DMS53 (cell line): Measurements from ENCODE around the gene SV2A.
"Not testable (repeated sequence)": the region's sequence is repeated elsewhere in the genome, so short reads cannot be mapped to it uniquely, and the experiment has no call there.

Experiments used
- DNase-seq: peaks from one replicate; lab custom pipeline; 2025; lab: John Stamatoyannopoulos, UW

Gene SV2A

DNA sequence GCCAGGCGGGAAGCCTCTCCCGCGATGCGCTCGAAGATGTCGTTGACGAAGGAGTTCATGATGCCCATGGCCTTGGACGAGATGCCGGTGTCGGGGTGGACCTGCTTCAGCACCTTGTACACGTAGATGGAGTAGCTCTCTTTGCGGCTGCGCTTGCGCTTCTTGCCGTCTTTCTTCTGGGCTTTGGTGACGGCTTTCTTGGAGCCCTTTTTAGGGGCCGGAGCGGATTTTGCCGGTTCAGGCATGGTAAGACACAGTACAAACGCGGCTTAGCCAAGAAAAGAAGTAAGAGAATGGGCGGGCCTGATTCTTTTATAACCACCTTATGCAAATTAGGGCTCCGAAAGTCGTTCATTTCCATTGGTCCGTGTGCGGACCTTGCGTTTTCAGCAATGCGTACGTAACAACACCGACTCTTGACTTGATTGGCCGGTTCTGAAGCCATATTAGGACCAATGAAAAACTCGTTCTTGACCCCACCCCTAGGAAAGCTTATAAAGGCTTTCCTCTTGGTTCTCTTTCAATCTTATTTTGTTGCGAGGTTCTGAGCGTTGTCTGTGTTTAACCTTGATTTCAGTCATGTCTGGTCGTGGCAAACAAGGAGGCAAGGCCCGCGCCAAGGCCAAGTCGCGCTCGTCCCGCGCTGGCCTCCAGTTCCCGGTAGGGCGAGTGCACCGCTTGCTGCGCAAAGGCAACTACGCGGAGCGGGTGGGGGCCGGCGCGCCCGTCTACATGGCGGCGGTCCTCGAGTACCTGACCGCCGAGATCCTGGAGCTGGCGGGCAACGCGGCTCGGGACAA lies 31.0 kb downstream of the SV2A start:
- DNase-seq: peak; percentile 99

DNA sequence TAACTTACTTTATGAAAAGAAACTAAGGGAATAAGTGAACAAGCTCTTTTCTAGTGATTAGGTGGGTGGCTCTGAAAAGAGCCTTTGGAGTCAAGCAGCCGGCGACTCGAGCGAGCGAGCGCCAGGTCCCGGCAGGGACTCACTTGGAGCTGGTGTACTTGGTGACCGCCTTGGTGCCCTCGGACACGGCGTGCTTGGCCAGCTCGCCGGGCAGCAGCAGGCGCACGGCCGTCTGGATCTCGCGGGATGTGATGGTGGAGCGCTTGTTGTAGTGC lies 31.6 kb downstream of the SV2A start:
- not testable (repeated sequence) for DNase-seq

DNA sequence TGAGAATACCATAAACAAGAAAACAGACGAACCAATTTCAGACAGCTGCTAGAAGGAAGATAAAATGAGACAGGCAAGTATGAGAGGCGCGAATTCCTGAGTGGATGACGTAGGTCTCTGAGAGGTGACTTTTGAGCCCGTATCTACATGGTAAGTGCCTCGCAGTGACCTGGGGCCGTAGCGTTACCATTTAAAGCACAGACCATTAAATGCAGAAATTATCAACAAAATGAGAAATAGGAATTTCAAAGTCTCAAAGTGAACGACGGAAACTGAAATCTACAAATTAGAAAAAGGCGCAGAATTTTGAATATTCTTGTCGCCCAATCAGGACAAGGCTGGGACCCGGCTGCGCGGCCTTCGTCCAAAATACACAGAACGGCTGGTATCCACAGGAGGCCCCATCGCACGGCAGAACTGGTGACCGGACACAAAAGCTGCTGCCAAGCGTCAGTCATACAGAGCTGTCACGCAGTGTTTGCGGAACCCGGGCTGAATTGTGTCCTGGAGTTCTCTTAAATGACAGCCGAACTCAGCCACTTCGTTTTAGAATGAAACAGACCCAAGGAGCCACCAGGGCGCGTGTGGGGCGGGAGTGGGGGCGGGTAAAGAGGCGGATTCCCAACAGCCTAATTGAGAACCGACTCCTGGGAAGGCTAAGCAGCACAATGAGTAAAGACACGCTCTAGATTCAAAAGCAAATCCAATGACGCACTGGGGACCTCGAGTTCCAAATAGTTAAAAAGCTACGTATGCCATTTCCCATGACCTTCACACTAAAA lies 32.1 kb downstream of the SV2A start:
- DNase-seq: peak; percentile 97

DNA sequence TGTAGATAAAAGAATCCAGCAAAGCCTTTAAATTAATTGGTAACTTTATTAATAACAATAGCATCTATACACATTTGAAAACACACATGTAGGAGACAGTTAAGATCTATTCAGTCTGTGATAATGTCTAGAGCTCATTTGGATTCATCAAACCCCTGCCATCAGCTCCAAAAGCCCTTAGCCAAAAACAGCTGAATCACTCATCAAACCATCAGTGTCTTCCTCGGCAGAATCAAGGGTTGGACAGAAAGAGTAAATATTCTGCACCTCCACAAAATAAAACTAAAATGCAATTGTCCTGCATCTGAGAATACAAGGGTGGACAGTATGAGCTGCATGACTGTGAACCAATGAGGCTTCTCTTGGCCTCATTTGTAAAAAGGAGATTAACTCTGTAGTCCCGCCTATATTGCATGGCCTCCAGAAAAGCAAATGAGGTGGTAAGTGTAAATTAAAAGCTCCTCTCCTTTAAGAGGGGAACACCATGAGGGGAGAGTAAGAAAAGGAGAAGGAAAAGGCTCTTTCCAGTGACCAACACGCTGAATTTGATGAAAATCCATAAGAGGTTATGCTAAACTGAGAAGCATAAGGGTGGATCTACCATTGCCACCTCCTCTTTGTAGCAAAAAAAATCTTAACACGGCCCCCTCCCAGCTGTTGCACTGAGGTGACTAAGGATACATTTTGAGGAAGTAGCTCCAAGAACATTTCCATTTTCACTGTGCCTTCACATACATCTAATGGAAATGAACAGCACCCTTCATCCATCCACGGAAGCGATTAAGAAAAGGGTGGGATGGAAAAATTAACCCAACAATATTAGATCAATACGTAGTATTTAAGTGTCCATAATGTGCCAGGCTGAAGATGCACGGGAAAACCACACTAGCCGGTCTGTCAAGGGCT lies 33.0 kb downstream of the SV2A start:
- DNase-seq: peak; percentile 84

DNA sequence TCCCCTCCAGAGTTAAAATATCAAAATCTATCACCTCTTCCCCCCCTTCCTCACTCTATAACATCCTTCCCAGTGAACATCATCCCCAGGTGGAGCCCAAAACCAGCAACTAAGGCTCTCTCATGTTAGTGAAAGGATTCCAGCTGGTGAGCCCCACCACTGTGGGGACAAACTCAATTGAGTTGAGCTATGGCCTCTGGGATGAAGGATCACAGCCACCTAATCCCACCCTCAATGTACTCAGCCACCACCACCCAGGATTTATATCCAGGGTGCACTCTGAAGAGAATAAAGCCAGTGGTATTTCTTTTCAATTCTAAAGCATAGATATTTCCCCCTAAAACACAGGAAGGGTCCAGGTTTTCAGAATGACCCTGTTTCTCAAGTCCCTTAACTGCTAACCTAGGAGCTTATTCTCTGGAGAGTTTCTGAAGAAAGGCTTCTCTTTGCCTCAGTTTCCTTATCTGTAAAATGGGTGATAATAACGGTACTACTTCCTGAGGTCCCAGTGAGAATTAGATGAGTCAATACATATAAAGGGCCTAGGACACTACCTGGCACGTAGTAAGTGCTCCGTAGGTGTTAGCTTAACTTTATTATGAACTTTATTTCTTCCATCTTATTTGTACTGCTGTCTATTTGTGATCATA lies 33.9 kb downstream of the SV2A start:
- DNase-seq: no peak

DNA sequence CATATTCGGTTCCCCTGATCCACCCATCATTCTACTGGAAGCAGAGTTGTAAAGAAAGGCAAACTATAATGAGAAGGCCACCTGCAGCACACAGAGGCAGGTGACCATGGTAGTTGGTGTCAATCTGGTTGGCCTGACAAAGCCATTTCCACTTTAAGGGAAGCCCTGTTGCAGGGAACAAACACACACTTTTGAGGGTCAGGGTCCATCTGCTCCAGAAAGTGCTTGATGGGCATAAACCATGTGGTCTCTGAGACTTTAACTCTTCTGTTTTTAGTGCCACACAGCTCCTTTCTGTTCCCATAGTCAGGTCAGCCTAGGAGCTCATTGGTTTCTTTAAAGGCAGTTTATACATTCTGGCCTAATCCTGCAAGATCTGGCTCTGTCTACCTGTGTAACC lies 35.8 kb downstream of the SV2A start:
- no peak for DNase-seq

DNA sequence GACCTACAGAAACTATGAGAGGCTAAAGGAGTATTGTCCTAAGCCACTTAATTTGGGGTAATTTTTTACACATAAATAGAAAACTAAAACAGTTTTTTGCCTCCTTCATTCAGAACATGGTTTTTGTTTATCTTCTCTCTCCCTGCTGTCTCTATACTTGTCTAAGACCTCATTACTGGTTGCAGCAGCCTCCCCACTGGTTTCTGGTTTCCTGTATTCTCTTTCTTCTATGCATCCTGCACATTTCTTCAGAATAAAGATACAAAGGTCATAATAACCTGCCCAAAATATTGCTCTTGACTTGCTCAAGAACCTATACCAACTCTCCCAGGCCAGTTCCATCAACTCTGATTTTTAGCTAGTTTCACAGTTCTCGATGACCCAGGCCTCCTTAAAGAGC lies 38.1 kb downstream of the SV2A start:
- no peak for DNase-seq

DNA sequence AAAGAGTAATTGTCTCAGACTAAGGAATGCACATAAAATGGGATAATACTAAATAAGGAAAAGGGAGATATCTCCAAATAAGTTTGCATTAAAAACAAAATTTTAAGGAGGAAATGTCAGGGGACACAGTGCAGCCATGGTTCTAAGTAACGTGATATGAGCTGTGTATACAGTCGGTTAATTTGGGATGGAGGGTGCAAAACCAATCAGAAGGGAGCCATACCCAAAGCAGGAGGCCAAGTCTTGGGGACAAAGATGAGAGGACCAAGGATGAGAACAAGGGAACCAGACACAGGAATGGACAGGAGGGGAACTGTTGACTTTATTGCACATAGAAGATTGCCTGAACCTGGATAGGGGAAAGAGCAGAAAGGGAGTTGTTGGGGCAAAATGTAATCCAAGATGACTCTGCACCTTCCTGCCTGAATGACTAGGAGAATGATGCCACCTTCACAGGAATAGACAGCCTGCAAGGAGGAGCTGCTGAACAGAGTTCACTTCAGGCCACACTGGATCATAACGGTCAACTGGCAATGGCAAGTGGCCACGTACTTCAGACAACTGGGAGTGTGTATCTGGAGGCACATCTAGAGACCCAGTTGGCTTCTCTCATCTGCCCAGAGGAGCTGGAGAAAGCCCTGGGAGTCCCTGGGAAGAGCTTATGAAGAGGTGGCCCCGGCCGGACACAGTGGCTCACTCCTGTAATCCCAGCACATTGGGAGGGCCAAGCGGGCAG lies 40.3 kb downstream of the SV2A start:
- DNase-seq: no peak

DNA sequence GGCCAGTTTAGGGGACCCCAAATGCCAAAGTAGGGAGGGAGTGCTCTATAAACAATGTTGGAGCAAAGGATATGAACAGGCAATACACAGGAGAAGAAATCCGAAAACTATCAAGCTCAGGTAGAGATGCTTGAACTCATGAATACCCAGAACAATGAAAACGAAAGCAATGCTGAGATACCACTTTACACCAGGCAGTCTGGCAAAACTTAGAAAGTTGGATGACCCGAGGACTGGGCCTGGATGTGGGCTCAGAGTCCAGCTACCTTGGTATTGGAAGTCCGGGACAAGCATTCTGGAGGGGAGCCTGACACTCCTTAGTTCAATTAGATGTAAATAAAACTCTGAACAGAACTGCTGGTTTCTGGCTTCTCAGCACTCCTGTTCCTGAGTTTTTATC lies 44.6 kb downstream of the SV2A start:
- not testable (repeated sequence) for DNase-seq

DNA sequence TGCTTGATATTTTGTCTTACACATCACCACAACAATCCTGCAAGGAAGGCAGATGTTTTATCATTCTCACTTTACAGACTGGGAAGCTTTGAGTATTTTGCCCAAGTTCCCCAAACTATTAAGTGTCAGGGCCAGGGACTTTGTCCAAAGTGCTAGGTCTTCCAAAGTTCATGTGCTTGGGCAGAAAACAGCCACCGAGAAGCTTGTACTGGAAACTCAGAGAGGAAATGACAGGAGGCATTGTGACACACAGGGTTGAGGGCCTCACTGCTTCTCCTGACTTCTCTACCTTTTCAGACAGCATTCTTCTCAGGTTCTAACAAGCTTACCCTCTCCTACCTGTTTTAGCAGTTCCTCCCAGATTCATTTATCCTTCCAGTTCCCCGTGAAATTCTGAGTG lies 50.8 kb downstream of the SV2A start:
- DNase-seq: not testable (repeated sequence)

DNA sequence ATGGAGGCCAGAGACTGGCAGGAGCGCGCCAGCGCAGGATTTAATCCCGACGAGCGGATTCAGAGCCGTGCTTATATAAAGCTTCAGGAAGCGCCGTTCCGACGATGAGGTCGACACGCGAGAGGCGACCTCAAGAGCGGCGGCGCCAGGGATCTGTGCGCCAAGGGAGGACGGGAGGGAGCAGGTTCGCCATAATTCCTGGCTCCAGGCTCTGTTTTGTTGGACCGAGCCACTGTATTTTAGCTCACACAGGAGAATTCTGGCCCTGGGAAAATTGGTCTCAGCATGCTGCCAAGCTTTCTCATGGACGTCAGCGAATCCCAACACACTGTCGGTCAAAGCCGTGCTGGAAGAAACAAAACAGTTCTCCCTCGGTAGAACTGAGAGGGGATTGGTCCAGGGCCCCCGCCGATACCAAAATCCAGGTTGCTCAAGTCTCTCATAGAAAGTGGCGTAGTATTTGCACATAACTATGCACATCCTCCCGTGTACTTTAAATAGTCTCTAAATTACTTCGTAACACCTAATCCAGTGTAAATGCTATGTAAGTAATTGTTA lies 56.1 kb downstream of the SV2A start:
- not testable (repeated sequence) for DNase-seq

DNA sequence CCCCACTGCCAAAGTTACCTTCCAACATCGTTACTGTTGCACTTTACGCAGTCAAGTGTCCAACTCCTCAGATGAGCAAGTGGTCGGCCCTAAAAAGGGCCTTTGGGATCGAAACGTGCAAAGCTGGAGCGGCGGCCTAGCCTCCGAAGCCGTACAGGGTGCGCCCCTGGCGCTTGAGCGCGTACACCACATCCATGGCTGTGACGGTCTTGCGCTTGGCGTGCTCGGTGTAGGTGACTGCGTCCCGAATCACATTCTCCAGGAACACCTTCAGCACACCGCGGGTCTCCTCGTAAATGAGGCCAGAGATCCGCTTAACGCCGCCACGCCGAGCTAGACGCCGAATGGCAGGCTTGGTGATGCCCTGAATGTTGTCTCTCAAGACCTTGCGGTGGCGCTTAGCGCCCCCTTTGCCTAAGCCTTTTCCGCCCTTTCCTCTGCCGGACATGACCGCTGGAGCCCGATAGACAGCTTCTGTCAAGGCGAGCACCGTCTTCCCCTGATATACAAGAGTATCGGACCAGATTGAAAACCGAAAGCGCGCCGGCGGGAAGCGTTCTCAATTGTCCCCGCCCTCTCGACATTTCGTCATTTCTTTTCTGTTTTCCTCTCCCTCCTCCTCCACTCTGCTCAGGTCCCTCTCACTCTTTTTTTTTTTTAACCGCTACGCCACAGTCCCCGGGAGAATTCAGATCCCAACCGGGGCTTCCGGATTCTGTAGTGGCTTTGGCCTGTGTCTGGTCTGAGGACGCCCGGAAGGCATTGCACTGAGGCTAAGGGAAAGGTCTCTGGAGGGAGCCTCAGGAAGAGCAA lies 56.8 kb downstream of the SV2A start:
- DNase-seq: not testable (repeated sequence)

DNA sequence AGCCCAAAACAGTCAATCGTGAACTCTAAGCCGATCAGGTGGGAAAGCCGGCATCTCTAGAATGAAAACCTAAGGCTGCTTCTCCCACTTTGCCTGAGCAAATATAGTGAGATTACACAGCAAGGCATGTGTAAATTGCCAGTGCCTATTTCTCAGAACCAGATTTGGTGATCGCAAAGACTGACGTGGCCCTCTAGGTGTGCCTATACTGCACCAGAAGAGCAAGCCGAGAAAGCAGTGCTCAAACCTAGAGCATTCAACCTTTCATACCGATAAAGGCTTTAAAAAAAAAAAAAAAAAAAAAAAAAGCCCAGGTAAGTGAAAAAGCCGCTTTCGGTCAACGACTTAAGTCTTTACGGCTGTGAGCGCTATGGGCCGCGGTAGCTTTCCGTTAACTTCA lies 57.4 kb downstream of the SV2A start:
- DNase-seq: not testable (repeated sequence)
